Uterus (tissue), 4 donors: ENCODE measurements around the gene SHPK. TPM values are rescaled to one million over a fixed set of nuclear protein-coding genes. Genes with fewer than 3 reads are reported as not detected.

Experiments used
- DNase-seq, 2 donors: peaks; one replicate each; pipeline ENCODE4 v3.0.0-alpha.2; 2019 to 2020
- H3K27ac ChIP-seq, 2 donors: fragments of 200-600 bp; sonication (generic); 1 replicate in 1 of 2; 2 replicates in 1 of 2; pipeline ENCODE4 v1.5.1; 2016 to 2018
- H3K27me3 ChIP-seq, 2 donors: fragments of 200-600 bp; sonication (generic); one replicate each; pipeline ENCODE4 v1.5.1; 2018 to 2019; ENCODE audit warnings: control low read depth in 1 of 2
- H3K36me3 ChIP-seq, 2 donors: fragments of 200-600 bp; sonication (generic); one replicate each; pipeline ENCODE4 v1.5.1; 2019; ENCODE audit warnings: control low read depth in 1 of 2
- H3K4me1 ChIP-seq, 2 donors: fragments of 200-600 bp; sonication (generic); one replicate each; pipeline ENCODE4 v1.5.1; 2018 to 2019; ENCODE audit warnings: control low read depth in 1 of 2
- H3K4me3 ChIP-seq, 2 donors: fragments of 200-600 bp; sonication (generic); 1 replicate in 1 of 2; 2 replicates in 1 of 2; pipeline ENCODE4 v1.5.1; 2018 to 2019; ENCODE audit warnings: mild to moderate bottlenecking in 1 of 2
- H3K9me3 ChIP-seq, 2 donors: fragments of 200-600 bp; sonication (generic); one replicate each; pipeline ENCODE4 v1.5.1; 2019; ENCODE audit warnings: control low read depth in 1 of 2
- CTCF ChIP-seq, 4 experiments: fragments of 200-600 bp in 2 of 4; fragments of 450-650 bp in 2 of 4; sonication (generic) in 2 of 4; IDR thresholded peaks; one replicate each; pipeline ENCODE4 v1.5.1; 2016 to 2019; ENCODE audit warnings: antibody characterized with exemption in 4 of 4, mild to moderate bottlenecking in 2 of 4, moderate library complexity in 1 of 4
- POLR2A ChIP-seq, 2 donors: fragments of 450-650 bp; IDR thresholded peaks; one replicate each; pipeline ENCODE4 v1.6.1; 2016; ENCODE audit warnings: antibody characterized with exemption in 2 of 2, mild to moderate bottlenecking in 1 of 2, moderate library complexity in 1 of 2
- intact Hi-C: fragments of 100-400 bp; cut with DNase I; formaldehyde crosslinking; loops from one replicate; pipeline ENCODE4 v1.15.1; 2023; ENCODE audit warnings: low total_unique reads
- total RNA-seq, 4 donors: library from RNA; depleted of rRNA in 3 of 4; stranded (reverse); fragments of >200 nt in 3 of 4; gene quantifications; one replicate each; pipeline versions ENCODE4 v1.1.0 to v1.2.4, GENCODE V29; 2014 to 2023
- donor health status: DM: yes; HTN: yes; CAD: no.

Gene SHPK
- total RNA-seq, 4 donors from 2014 or later: 0.26 to 24.4 (median 8.3) TPM

GRCh38 chr17:3575511-3575910 is 60.5 kb downstream of the SHPK start:
- Histone ChIP-seq H3K9me3 (no peaks in the 10 kb centered on the region), H3K36me3 (no peaks in the 10 kb centered on the region), H3K27me3 (no peaks in the 10 kb centered on the region), H3K4me3 (no peak overlapping the region), H3K4me1 (no peaks in the 10 kb centered on the region), H3K27ac (no peak overlapping the region)
- intact Hi-C loops: no loop called here
- DNase-seq: no peak
- no peak for TF ChIP-seq POLR2A (IDR thresholded peaks at IDR 0.05)

- Histone ChIP-seq H3K27ac (no peak overlapping the region), H3K4me1 (no peaks in the 10 kb centered on the region), H3K27me3 (no peaks in the 10 kb centered on the region), H3K9me3 (no peaks in the 10 kb centered on the region), H3K36me3 (no peaks in the 10 kb centered on the region), H3K4me3 (no peak overlapping the region)
- DNase-seq: no peak
- TF ChIP-seq POLR2A (IDR thresholded peaks at IDR 0.05): no peak
- TF ChIP-seq CTCF (IDR thresholded peaks at IDR 0.05): no peak
- intact Hi-C loops: no loop called here
These were observed 61.8 kb downstream of the SHPK start for GRCh38 chr17:3574231-3574630.

- Histone ChIP-seq H3K9me3 (no peaks in the 10 kb centered on the region), H3K27ac (no peak overlapping the region), H3K27me3 (no peaks in the 10 kb centered on the region), H3K36me3 (no peaks in the 10 kb centered on the region), H3K4me1 (no peaks in the 10 kb centered on the region), H3K4me3 (no peak overlapping the region)
- TF ChIP-seq POLR2A (IDR thresholded peaks at IDR 0.05): no peak
- TF ChIP-seq CTCF (IDR thresholded peaks at IDR 0.05): no peak
- DNase-seq: no peak
- intact Hi-C loops: no loop called here
These were observed 62.6 kb downstream of the SHPK start for GRCh38 chr17:3573246-3574100.

- H3K27ac ChIP-seq: no peak overlapping the region
- no peak overlapping the region for H3K4me3 ChIP-seq
- intact Hi-C loops: no loop called here
- no peak for DNase-seq
- no peaks in the 10 kb centered on the region for H3K9me3 ChIP-seq
- TF ChIP-seq CTCF (IDR thresholded peaks at IDR 0.05) (no peak), POLR2A (IDR thresholded peaks at IDR 0.05) (no peak)
- H3K36me3 ChIP-seq: no peaks in the 10 kb centered on the region
- no peaks in the 10 kb centered on the region for H3K4me1 ChIP-seq
- H3K27me3 ChIP-seq: no peaks in the 10 kb centered on the region
These were observed 63.8 kb downstream of the SHPK start for GRCh38 chr17:3572231-3572630.

- H3K9me3 ChIP-seq: no peaks in the 10 kb centered on the region
- intact Hi-C loops: no loop called here
- H3K4me1 ChIP-seq: no peaks in the 10 kb centered on the region
- H3K27me3 ChIP-seq: no peaks in the 10 kb centered on the region
- H3K27ac ChIP-seq: no peak overlapping the region
- H3K36me3 ChIP-seq: no peaks in the 10 kb centered on the region
- no peak for TF ChIP-seq POLR2A (IDR thresholded peaks at IDR 0.05)
- no peak for DNase-seq
- no peak overlapping the region for H3K4me3 ChIP-seq
These were observed 64.8 kb downstream of the SHPK start for GRCh38 chr17:3571043-3571900.
